IMR-90 (cell line): ENCODE results near the gene LRRC8E. TPM values are rescaled to one million over a fixed set of nuclear protein-coding genes. Genes with fewer than 3 reads are reported as not detected.

Experiments
- ATAC-seq: fragments of 200-7000 bp; cut with Tn5 transposase; 2 replicates; pipeline ENCODE4 v1.9.1; 2020; ENCODE audit warnings: low read depth, mild to moderate bottlenecking, moderate library complexity
- BruUV-seq: library from RNA; stranded (reverse); fragments of 400-500 nt; replicated peaks from 2 replicates; lab custom pipeline; 2021; lab: Mats Ljungman, UMichigan
- CTCF ChIA-PET: fragments of 300-600 bp; formaldehyde crosslinking; extraction: SDS; loops from one replicate; lab custom pipeline; 2021; ENCODE audit warnings: antibody characterized with exemption; lab: Yijun Ruan, JAX
- POLR2A ChIA-PET: fragments of 300-600 bp; sonication (Branson Sonifier 250); formaldehyde crosslinking; loops from one replicate; lab custom pipeline; 2022; ENCODE audit warnings: antibody characterized with exemption; ENCODE audit not compliant: unreplicated experiment; lab: Charles Lee
- DNase-seq: peaks from one replicate; pipeline ENCODE4 v3.0.0; 2013
- H2AFZ ChIP-seq: replicated peaks from 2 replicates; pipeline ENCODE3; 2013; ENCODE audit warnings: low read length, mild to moderate bottlenecking; ENCODE audit not compliant: poor library complexity
- H2AK5ac ChIP-seq: 2 replicates; pipeline ENCODE4 v1.6.1; 2013; ENCODE audit warnings: low read depth, low read length, inconsistent platforms
- H2AK9ac ChIP-seq: replicated peaks from 2 replicates; pipeline ENCODE3; 2013; ENCODE audit warnings: mild to moderate bottlenecking, low read depth, low read length, moderate library complexity; ENCODE audit not compliant: poor library complexity
- H2BK120ac ChIP-seq: 2 replicates; pipeline ENCODE4 v1.6.1; 2013; ENCODE audit warnings: low read depth, low read length, inconsistent platforms
- H2BK15ac ChIP-seq: 3 replicates; pipeline ENCODE4 v1.6.1; 2013; ENCODE audit warnings: low read depth, low read length, inconsistent platforms
- H2BK20ac ChIP-seq: 2 replicates; pipeline ENCODE4 v1.6.1; 2013; ENCODE audit warnings: low read depth, mild to moderate bottlenecking, inconsistent platforms, low read length, moderate library complexity
- H2BK5ac ChIP-seq: 2 replicates; pipeline ENCODE4 v1.6.1; 2013; ENCODE audit warnings: mild to moderate bottlenecking, low read depth, low read length, inconsistent platforms; ENCODE audit not compliant: poor library complexity, severe bottlenecking
- H3K14ac ChIP-seq: replicated peaks from 2 replicates; pipeline ENCODE4 v1.6.1; 2013; ENCODE audit warnings: low read depth, low read length, inconsistent platforms
- H3K18ac ChIP-seq: 2 replicates; pipeline ENCODE4 v1.6.1; 2013; ENCODE audit warnings: low read depth, low read length, control low read depth
- H3K23ac ChIP-seq: 2 replicates; pipeline ENCODE4 v1.6.1; 2013; ENCODE audit warnings: low read depth, low read length, inconsistent platforms
- H3K27ac ChIP-seq: 2 replicates; pipeline ENCODE4 v1.5.1; 2013; ENCODE audit warnings: mild to moderate bottlenecking, control low read depth, low read length; ENCODE audit not compliant: insufficient read depth
- H3K27me3 ChIP-seq: 2 replicates; pipeline ENCODE4 v1.6.1; 2013; ENCODE audit warnings: low read length; ENCODE audit not compliant: control insufficient read depth, insufficient read depth
- H3K36me3 ChIP-seq: 2 replicates; pipeline ENCODE4 v1.6.1; 2013; ENCODE audit warnings: low read length, mixed read lengths; ENCODE audit not compliant: control insufficient read depth, insufficient read depth
- H3K4ac ChIP-seq: 2 replicates; pipeline ENCODE4 v1.6.1; 2013; ENCODE audit warnings: low read depth, low read length, inconsistent platforms
- H3K4me1 ChIP-seq: 2 replicates; pipeline ENCODE4 v1.6.1; 2013; ENCODE audit warnings: low read length, mixed read lengths; ENCODE audit not compliant: control insufficient read depth, insufficient read depth
- H3K4me2 ChIP-seq: 2 replicates; pipeline ENCODE4 v1.6.1; 2013; ENCODE audit warnings: low read depth, mild to moderate bottlenecking, control low read depth, low read length, moderate library complexity
- H3K4me3 ChIP-seq: 2 replicates; pipeline ENCODE4 v1.5.1; 2013; ENCODE audit warnings: low read depth, mild to moderate bottlenecking, control low read depth, low read length, moderate library complexity; ENCODE audit not compliant: insufficient read depth
- H3K56ac ChIP-seq: 2 replicates; pipeline ENCODE4 v1.6.1; 2013; ENCODE audit warnings: low read length, inconsistent platforms; ENCODE audit not compliant: insufficient read depth; ENCODE audit errors: extremely low read depth
- H3K79me1 ChIP-seq, 2 experiments: 2 replicates each; pipeline ENCODE4 v1.6.1; 2013; ENCODE audit warnings: low read length in 2 of 2, inconsistent platforms in 1 of 2, low read depth in 1 of 2
- H3K9ac ChIP-seq: 2 replicates; pipeline ENCODE4 v1.6.1; 2013; ENCODE audit warnings: low read depth, low read length, control low read depth
- H3K9me1 ChIP-seq: 2 replicates; pipeline ENCODE4 v1.6.1; 2013; ENCODE audit warnings: low read length, inconsistent platforms; ENCODE audit not compliant: insufficient read depth
- H3K9me3 ChIP-seq: 2 replicates; pipeline ENCODE4 v1.6.1; 2013; ENCODE audit warnings: low read length; ENCODE audit not compliant: control insufficient read depth, insufficient read depth
- H4K20me1 ChIP-seq: 2 replicates; pipeline ENCODE4 v1.6.1; 2013; ENCODE audit warnings: low read length, inconsistent platforms; ENCODE audit not compliant: insufficient read depth
- H4K5ac ChIP-seq: 2 replicates; pipeline ENCODE4 v1.6.1; 2013; ENCODE audit warnings: mild to moderate bottlenecking, low read depth, low read length, control low read depth
- H4K8ac ChIP-seq, 2 experiments: 2 replicates each; pipeline ENCODE4 v1.6.1; 2013; ENCODE audit warnings: low read depth in 2 of 2, low read length in 2 of 2, control low read depth in 1 of 2, inconsistent platforms in 1 of 2
- H4K91ac ChIP-seq: 2 replicates; pipeline ENCODE4 v1.6.1; 2013; ENCODE audit warnings: low read depth, low read length, inconsistent platforms; ENCODE audit not compliant: insufficient read depth
- CEBPB ChIP-seq: IDR thresholded peaks from 2 replicates; pipeline ENCODE4 v1.6.1; 2012; ENCODE audit warnings: low read depth, low read length, improper control_type of control experiment
- CHD1 ChIP-seq: IDR thresholded peaks from 2 replicates; pipeline ENCODE4 v1.6.1; 2012; ENCODE audit warnings: low read depth, low read length, improper control_type of control experiment
- CTCF ChIP-seq: conservative IDR thresholded peaks from 2 replicates; pipeline ENCODE4 v1.5.1; 2012; ENCODE audit warnings: mild to moderate bottlenecking, low read depth, low read length, improper control_type of control experiment
- FOS ChIP-seq: fragments of 150-350 bp; IDR thresholded peaks from 2 replicates; pipeline ENCODE4 v1.6.1; 2016; ENCODE audit warnings: low read depth, low read length
- MXI1 ChIP-seq: IDR thresholded peaks from 2 replicates; pipeline ENCODE4 v1.6.1; 2012; ENCODE audit warnings: low read depth, mild to moderate bottlenecking, low read length, moderate library complexity, borderline replicate concordance
- NFE2L2 ChIP-seq: fragments of 150-350 bp; IDR thresholded peaks from 2 replicates; pipeline ENCODE4 v1.6.1; 2016; ENCODE audit warnings: low read depth, mild to moderate bottlenecking, low read length
- POLR2A ChIP-seq: IDR thresholded peaks from 2 replicates; pipeline ENCODE4 v1.6.1; 2012; ENCODE audit warnings: mild to moderate bottlenecking, low read depth, low read length
- RAD21 ChIP-seq: IDR thresholded peaks from 2 replicates; pipeline ENCODE4 v1.6.1; 2012; ENCODE audit warnings: low read length, improper control_type of control experiment
- RCOR1 ChIP-seq: IDR thresholded peaks from 2 replicates; pipeline ENCODE4 v1.6.1; 2012; ENCODE audit warnings: mild to moderate bottlenecking, low read length, improper control_type of control experiment; ENCODE audit not compliant: insufficient replicate concordance
- WGBS, 2 experiments: methylation state at CpG; one replicate each; pipeline versions ENCODE4 v1.1.5 to v1.1.7; 2013; ENCODE audit warnings: missing lambda C conversion rate in 2 of 2; ENCODE audit not compliant: insufficient read length in 1 of 2; ENCODE audit errors: extremely low coverage in 2 of 2; 5-methylcytosine and 5-hydroxymethylcytosine counted together
- dilution Hi-C: fragments of 300-500 bp; cut with HindIII; formaldehyde crosslinking; loops from one replicate; pipeline ENCODE4 v1.14.3; 2018; ENCODE audit warnings: low sequenced_read_pairs; ENCODE audit not compliant: unreplicated experiment
- in situ Hi-C: fragments of 300-500 bp; cut with MboI; formaldehyde crosslinking; loops from 3 replicates; pipeline ENCODE4 v1.14.3; 2019; ENCODE audit warnings: low sequenced_read_pairs, inconsistent platforms, mixed read lengths
- intact Hi-C: fragments of 100-400 bp; cut with micrococcal nuclease; formaldehyde crosslinking; loops from 2 replicates; pipeline ENCODE4 v1.10.0; 2022
- polyA plus RNA-seq, 3 experiments: library from polyadenylated mRNA; depleted of rRNA; stranded (reverse); fragments of >200 nt; gene quantifications; 2 replicates each; pipeline ENCODE4 v1.2.3, GENCODE V29; 2012; ENCODE audit warnings: low replicate concordance in 1 of 3
- total RNA-seq: library from RNA; depleted of rRNA; stranded (reverse); fragments of >200 nt; gene quantifications from 2 replicates; pipeline ENCODE4 v1.2.3, GENCODE V29; 2012
- TF ChIP-seq, protein P1 (sequence below): fragments of 150-350 bp; IDR thresholded peaks from 2 replicates; pipeline ENCODE4 v1.6.1; 2016; ENCODE audit warnings: low read depth, mild to moderate bottlenecking, low read length, moderate library complexity, borderline replicate concordance

Gene LRRC8E
- total and polyA plus RNA-seq, 2 of the 4 experiments (the other 2 are of a cell fraction) = 6.4 to 7.2 TPM

GRCh38 chr19:7846155-7846646, 42.1 kb upstream of the LRRC8E start:
- H2AK9ac ChIP-seq = no peak overlapping the region

More at GRCh38 chr19:7846155-7846646, 42.1 kb upstream of the LRRC8E start:
- Histone ChIP-seq H3K9me1 (peaks cover 16% of the 10 kb centered on the region), H4K8ac (no peak overlapping the region), H4K20me1 (peaks cover 28% of the 10 kb centered on the region), H3K4me2 (no peak overlapping the region), H3K14ac (no peak overlapping the region), H3K36me3 (no peaks in the 10 kb centered on the region), H3K9ac (no peak overlapping the region), H3K27me3 (no peaks in the 10 kb centered on the region), H2AFZ (no peak overlapping the region), H2BK20ac (no peak overlapping the region), H3K27ac (no peak overlapping the region), H3K4me3 (no peak overlapping the region), H4K91ac (no peak overlapping the region), H3K4ac (no peak overlapping the region), H3K9me3 (no peaks in the 10 kb centered on the region), H4K5ac (no peak overlapping the region), H3K4me1 (peaks cover 6% of the 10 kb centered on the region), H3K56ac (no peak overlapping the region), H2BK120ac (no peak overlapping the region), H3K79me1 (peaks cover 18 to 27% of the 10 kb centered on the region in 2 experiments), H2BK15ac (no peak overlapping the region), H3K18ac (no peak overlapping the region), H3K23ac (no peak overlapping the region), H2BK5ac (no peak overlapping the region), H2AK5ac (no peak overlapping the region)
- no peak for DNase-seq
- intact Hi-C loops (no loop called here), in situ Hi-C loops (no loop called here), dilution Hi-C loops (no loop called here)
- CTCF ChIA-PET = no interaction called here
- BruUV-seq = no TSS peak
- no peak for TF ChIP-seq CEBPB
- TF ChIP-seq NFE2L2 = no peak
- TF ChIP-seq MXI1 = no peak
- TF ChIP-seq RCOR1 = no peak
- TF ChIP-seq POLR2A = no peak
- no peak for TF ChIP-seq RAD21
- TF ChIP-seq, protein P1, sequence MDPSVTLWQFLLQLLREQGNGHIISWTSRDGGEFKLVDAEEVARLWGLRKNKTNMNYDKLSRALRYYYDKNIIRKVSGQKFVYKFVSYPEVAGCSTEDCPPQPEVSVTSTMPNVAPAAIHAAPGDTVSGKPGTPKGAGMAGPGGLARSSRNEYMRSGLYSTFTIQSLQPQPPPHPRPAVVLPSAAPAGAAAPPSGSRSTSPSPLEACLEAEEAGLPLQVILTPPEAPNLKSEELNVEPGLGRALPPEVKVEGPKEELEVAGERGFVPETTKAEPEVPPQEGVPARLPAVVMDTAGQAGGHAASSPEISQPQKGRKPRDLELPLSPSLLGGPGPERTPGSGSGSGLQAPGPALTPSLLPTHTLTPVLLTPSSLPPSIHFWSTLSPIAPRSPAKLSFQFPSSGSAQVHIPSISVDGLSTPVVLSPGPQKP = no peak
- no peak for TF ChIP-seq CTCF
- TF ChIP-seq FOS = no peak
- no peak for TF ChIP-seq CHD1
- 86% methylated on average over 4 of the region's 19 CpGs; no CpG with 5 or more reads in 1 of the 2 experiments for WGBS, 2 experiments
- POLR2A ChIA-PET = no interaction called here
- no peak for ATAC-seq
